Measurements from ENCODE around the gene NPC1. TPM values are rescaled to one million over a fixed set of nuclear protein-coding genes. Genes with fewer than 3 reads are reported as not detected.

NPC1 gene
- total RNA-seq, 2 experiments from 2014 or later, result 36.1 to 37.4 TPM

DNA sequence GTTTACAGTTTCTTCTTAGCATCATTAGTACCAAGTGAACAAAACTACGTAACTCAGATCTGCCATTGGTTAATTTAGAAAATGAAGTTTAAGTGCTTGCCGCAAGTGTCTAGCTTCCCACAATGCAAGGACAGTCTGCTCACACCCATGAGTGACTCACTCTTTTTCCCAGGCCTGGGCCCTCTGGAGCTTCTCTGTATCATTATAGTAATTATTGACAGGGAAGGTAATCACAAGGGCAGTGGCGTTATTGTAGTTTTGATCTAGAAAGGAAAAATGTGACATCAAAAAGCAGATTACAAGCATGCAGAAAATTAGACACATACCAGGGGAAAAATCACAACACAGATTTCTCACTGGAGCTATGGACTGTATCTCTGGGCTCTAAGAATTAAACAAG, 38.5 kb downstream of the NPC1 start:
- H3K36me3 Mint-ChIP-seq, result peaks cover 39% of the 10 kb centered on the region
- CTCF ChIA-PET, result interaction anchor here (0.7 kb wide), 1 partner anchor 294 kb away, joined by 3 read pairs; no protein-coding TSS in a partner anchor
- H3K27ac Mint-ChIP-seq, result no peak overlapping the region
- no peaks in the 10 kb centered on the region for H3K27me3 Mint-ChIP-seq
- peaks cover 2% of the 10 kb centered on the region for H3K4me1 Mint-ChIP-seq
- no peak overlapping the region for H3K4me3 Mint-ChIP-seq
- no peak for ATAC-seq
- H3K9me3 Mint-ChIP-seq (ENCODE audit: low read depth), result no peaks in the 10 kb centered on the region
- no peak for DNase-seq

DNA sequence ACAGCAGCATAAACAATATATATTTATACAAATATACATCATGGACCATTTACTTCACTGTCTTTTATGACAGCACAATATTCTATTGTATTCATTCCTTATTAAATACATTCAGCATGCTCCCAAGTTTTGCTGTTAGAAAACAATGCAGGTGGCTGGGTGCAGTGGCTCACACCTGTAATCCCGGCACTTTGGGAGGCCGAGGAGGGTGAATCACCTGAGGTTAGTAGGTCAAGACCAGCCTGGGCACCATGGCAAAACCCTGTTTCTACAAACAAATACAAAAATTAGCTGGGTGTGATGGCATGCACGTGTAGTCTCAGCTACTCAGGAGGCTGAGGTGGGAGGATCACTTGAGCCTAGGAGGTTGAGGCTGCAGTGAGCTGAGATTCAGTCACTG, 39.0 kb downstream of the NPC1 start:
- DNase-seq, result no peak
- ATAC-seq, result no peak
- Mint-ChIP-seq H3K9me3 (ENCODE audit: low read depth) (no peaks in the 10 kb centered on the region), H3K4me1 (peaks cover 5% of the 10 kb centered on the region), H3K27me3 (no peaks in the 10 kb centered on the region), H3K27ac (no peak overlapping the region), H3K4me3 (no peak overlapping the region), H3K36me3 (peaks cover 41% of the 10 kb centered on the region)
- CTCF ChIA-PET, result no interaction called here

DNA sequence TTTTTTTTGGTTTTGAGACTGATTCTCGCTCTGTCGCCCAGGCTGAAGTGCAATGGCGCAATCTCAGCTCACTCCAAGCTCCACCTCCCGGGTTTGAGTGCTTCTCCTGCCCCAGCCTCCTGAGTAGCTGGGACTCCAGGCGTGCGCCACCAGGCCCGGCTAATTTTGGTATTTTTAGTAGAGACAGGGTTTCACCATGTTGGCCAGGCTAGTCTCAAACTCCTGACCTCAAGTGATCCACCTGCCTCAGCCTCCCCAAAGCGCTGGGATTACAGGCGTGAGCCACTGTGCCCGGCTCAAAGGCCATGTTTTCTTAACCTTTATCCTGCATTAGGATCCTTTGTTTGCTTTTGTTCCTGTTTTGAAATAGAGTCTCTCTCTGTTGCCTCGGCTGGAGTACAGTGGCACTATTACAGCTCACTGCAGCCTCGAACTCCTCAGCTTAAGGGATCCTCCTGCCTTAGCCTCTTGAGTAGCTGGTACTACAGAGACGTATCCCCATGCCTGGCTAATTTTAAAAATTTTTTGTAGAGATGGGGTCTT, 41.0 kb downstream of the NPC1 start:
- ATAC-seq, result no peak

DNA sequence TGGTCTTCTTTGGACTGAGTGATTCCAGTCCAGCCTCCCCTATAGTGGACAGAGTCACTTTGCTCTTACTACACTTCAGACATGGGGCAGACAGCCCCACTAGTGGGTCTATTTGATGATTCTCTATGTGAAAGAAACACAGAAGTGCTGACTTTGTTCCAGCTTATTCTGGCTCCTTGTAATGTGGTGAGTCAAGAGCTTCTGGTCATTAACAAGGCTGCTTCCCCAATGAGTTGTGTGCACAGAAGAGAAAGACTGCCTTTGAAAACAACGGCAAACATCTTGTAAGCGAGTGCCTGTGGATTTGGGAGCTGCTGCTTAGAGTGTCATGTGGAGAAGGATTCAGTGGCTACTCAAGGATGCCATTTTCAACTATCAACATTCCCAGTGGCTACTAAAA, 43.8 kb downstream of the NPC1 start:
- no peaks in the 10 kb centered on the region for H3K27me3 Mint-ChIP-seq
- CTCF ChIA-PET, result interaction anchor here (0.5 to 2.1 kb wide), 3 partner anchors 26 to 189 kb away, joined by 4 to 11 read pairs (median 5); no protein-coding TSS in a partner anchor
- H3K4me1 Mint-ChIP-seq, result peaks cover 37% of the 10 kb centered on the region
- no peak overlapping the region for H3K4me3 Mint-ChIP-seq
- H3K36me3 Mint-ChIP-seq, result peaks cover 59% of the 10 kb centered on the region
- H3K27ac Mint-ChIP-seq, result peak overlapping the region; percentile 24
- no peak for DNase-seq
- H3K9me3 Mint-ChIP-seq (ENCODE audit: low read depth), result no peaks in the 10 kb centered on the region
- no peak for ATAC-seq

More for the DNA sequence above, 41.0 kb downstream of the NPC1 start:
- CTCF ChIA-PET, result interaction anchor here (1.6 kb wide), 1 partner anchor 47 kb away, joined by 3 read pairs; no protein-coding TSS in a partner anchor
- no peaks in the 10 kb centered on the region for H3K27me3 Mint-ChIP-seq
- H3K4me1 Mint-ChIP-seq, result peaks cover 22% of the 10 kb centered on the region
- H3K4me3 Mint-ChIP-seq, result no peak overlapping the region
- H3K36me3 Mint-ChIP-seq, result peaks cover 38% of the 10 kb centered on the region
- no peak overlapping the region for H3K27ac Mint-ChIP-seq
- no peaks in the 10 kb centered on the region for H3K9me3 Mint-ChIP-seq (ENCODE audit: low read depth)
- no peak for DNase-seq

DNA sequence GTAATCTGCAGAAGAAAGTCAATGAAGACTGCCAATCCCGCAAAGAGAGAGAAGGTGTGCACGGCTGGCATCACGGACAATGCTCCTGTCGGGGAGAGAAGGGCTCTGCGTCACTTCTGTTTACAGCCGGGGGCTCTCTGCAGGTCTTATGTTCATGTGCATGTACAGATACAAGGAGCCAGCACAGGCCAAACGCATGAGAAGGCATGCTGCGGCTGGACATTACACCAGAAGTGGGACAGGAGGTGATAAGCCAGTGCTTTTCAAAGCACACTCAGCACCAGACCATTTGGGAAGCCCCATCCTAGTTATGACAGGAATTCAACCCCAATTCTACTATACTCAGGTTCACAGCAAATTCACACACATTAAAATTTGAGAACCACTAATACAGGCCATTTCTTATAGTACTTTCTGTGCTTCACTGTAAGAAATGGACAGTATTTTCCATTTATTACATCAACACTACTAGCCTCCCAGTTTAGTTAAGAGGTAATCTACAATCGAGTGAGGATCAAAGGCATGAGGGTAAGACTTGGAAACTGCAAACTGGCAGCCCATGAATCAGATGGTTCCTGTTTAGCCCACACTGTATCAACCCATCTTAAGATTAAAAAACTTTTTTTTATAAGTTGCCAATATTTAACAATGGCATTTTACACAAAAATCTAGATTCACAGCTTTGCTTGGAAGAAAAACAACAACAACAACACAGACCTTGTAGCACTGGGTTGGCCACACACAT, 44.8 kb downstream of the NPC1 start:
- DNase-seq (no peak), ATAC-seq (no peak)
- Mint-ChIP-seq H3K4me3 (peak overlapping the region; percentile 41), H3K27me3 (no peaks in the 10 kb centered on the region), H3K36me3 (peaks cover 61% of the 10 kb centered on the region), H3K9me3 (ENCODE audit: low read depth) (no peaks in the 10 kb centered on the region), H3K4me1 (peaks cover 37% of the 10 kb centered on the region), H3K27ac (peak overlapping the region; percentile 72)
- CTCF ChIA-PET, result interaction anchor here (0.9 to 2.4 kb wide), 9 partner anchors 10 to 162 kb away, joined by 3 to 11 read pairs (median 4); no protein-coding TSS in a partner anchor

DNA sequence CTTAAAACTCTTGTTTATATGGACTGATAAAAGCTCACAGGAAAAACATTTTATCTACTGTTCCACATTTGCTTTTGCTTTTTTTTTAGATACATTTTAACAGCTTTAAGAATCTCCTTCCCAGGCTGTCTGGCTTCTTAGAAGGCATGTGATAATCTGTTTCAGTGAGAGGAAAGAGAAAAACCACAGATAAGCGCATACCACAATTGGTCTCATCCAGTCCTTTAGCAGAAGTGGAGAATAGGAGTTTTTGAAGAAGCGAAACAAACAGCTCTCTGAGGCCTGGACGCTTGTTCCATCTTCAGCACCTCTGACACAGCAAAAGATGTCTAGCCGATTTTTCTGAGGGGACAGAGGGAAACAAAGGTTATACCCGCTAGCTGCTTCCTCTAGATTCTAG, 45.4 kb downstream of the NPC1 start:
- Mint-ChIP-seq H3K36me3 (peaks cover 64% of the 10 kb centered on the region), H3K4me3 (peak overlapping the region; percentile 41), H3K27ac (peak overlapping the region; percentile 72), H3K9me3 (ENCODE audit: low read depth) (no peaks in the 10 kb centered on the region), H3K4me1 (peaks cover 35% of the 10 kb centered on the region), H3K27me3 (no peaks in the 10 kb centered on the region)
- peak; percentile 68 for ATAC-seq
- CTCF ChIA-PET, result interaction anchor here (0.9 to 2.4 kb wide), 9 partner anchors 10 to 163 kb away, joined by 3 to 10 read pairs (median 4); no protein-coding TSS in a partner anchor
- peak; percentile 56 for DNase-seq

DNA sequence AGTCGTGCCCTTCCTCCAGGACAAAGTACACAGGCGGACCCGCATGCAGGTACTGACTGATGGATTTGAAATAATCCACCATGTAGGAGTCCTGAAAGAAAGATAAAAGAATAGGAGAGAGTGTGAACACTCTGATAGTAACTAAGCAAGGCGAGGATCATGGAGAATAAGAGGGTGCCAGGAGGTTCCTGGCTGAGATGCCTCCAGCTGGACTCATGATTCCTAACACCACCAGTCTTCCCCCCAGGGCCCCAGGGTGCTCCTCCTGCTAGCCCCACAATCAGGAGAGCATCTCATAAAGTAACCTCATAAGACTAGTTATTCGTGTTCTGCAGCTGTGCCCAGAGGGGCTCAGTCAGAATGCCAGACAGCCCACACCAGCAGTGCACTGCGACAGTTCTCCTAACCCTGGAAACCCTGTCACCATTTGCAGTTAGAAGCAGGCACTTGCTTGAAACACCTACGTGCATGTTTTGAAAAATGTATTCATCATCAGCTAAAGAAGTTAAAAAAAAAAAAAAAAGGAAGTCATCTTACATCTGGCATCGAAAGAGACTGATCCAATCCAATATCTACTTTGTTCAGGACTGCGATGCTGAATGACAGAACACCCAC, 46.3 kb downstream of the NPC1 start:
- Mint-ChIP-seq H3K4me1 (peaks cover 35% of the 10 kb centered on the region), H3K4me3 (peak overlapping the region; percentile 1), H3K27ac (peak overlapping the region; percentile 53), H3K36me3 (peaks cover 71% of the 10 kb centered on the region), H3K27me3 (no peaks in the 10 kb centered on the region), H3K9me3 (ENCODE audit: low read depth) (no peaks in the 10 kb centered on the region)
- CTCF ChIA-PET, result interaction anchor here (1.0 to 2.4 kb wide), 7 partner anchors 9 to 163 kb away, joined by 3 to 10 read pairs (median 4); no protein-coding TSS in a partner anchor
- DNase-seq (no peak), ATAC-seq (no peak)

DNA sequence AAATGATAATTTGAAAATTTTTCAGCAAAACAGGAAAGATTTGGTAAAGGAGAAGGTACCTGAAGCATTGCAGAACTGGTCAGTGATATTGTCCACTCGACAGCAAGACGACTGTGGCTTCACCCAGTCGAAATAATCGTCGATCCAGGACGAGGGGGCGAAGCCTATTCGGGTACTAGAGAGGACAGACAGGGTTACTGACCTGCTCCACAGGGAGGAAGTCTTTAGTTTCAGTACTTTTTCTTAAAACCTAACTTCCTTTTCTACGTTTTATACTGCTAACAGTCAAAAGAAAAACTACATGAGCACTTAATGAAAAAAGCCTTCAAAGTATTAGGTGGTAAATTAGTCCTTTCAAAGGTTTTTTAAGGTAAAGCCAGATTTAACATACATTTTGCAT, 47.0 kb downstream of the NPC1 start:
- Mint-ChIP-seq H3K27ac (no peak overlapping the region), H3K4me1 (peaks cover 35% of the 10 kb centered on the region), H3K27me3 (no peaks in the 10 kb centered on the region), H3K4me3 (no peak overlapping the region), H3K9me3 (ENCODE audit: low read depth) (no peaks in the 10 kb centered on the region), H3K36me3 (peaks cover 68% of the 10 kb centered on the region)
- DNase-seq, result no peak
- CTCF ChIA-PET, result no interaction called here
- no peak for ATAC-seq

DNA sequence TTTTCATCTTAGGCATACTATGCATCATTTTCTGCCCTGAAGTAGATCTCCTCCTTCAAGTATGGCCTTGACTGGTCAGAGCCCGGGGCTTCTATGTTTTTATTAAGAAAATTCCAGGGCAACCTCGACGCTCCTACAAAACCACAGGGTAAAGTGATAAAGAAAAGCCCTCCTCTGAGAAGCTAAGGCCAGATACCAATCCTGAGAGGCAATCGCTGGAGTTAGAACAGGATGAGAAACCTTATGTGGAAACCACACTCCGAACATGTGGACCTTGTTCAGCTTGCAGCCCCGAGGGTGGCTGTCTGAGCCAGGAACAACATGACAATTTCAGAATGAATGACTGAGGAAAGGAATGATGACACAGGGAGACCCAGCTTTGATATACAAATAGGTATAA, 47.4 kb downstream of the NPC1 start:
- Mint-ChIP-seq H3K4me3 (no peak overlapping the region), H3K27ac (no peak overlapping the region), H3K36me3 (peaks cover 64% of the 10 kb centered on the region), H3K4me1 (peaks cover 35% of the 10 kb centered on the region), H3K9me3 (ENCODE audit: low read depth) (no peaks in the 10 kb centered on the region), H3K27me3 (no peaks in the 10 kb centered on the region)
- no peak for ATAC-seq
- CTCF ChIA-PET, result no interaction called here
- DNase-seq, result no peak

DNA sequence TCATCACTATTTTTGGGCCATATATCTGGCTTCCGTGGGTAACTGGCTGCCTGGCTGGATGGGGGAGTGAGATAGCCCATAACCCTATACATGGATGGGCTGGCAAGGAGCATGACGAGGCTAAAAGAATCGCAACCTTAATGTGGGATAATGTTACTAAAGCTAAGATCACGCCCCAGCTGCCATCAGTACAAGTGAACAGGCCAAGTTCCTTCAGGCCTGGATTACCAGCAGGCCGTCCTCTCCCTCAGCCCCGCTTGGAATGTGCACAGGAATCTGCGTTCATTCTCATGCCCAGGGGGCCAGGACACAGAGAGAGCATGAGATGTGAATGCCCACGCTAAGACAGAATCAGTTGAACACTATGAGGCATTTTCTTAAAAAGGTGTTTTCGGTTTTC, 48.3 kb downstream of the NPC1 start:
- no peak overlapping the region for H3K4me3 Mint-ChIP-seq
- peaks cover 35% of the 10 kb centered on the region for H3K4me1 Mint-ChIP-seq
- H3K36me3 Mint-ChIP-seq, result peaks cover 63% of the 10 kb centered on the region
- no peaks in the 10 kb centered on the region for H3K27me3 Mint-ChIP-seq
- CTCF ChIA-PET, result no interaction called here
- DNase-seq (no peak), ATAC-seq (no peak)
- H3K27ac Mint-ChIP-seq, result no peak overlapping the region
- H3K9me3 Mint-ChIP-seq (ENCODE audit: low read depth), result no peaks in the 10 kb centered on the region

DNA sequence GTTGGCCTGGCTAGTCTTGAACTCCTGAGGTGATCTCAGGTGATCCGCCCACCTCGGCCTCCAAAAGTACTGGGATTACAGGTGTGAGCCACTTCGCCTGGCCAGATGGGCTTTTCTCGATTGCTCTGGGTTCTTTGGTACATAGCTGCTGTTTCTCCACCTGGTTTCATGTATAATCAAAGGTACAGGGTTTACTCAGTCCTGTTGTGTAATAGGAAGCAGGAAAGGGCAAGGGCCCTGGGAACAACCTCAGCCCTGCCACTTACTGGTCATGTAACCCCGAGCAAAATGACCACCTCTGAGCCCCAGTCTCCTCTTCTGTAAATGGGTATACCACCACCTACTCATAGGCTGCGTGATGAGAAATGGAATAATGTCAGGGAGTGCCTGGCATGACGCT, 49.0 kb downstream of the NPC1 start:
- no peak overlapping the region for H3K27ac Mint-ChIP-seq
- peaks cover 60% of the 10 kb centered on the region for H3K36me3 Mint-ChIP-seq
- CTCF ChIA-PET, result no interaction called here
- peaks cover 32% of the 10 kb centered on the region for H3K4me1 Mint-ChIP-seq
- H3K27me3 Mint-ChIP-seq, result no peaks in the 10 kb centered on the region
- DNase-seq (no peak), ATAC-seq (no peak)
- no peak overlapping the region for H3K4me3 Mint-ChIP-seq
- no peaks in the 10 kb centered on the region for H3K9me3 Mint-ChIP-seq (ENCODE audit: low read depth)

DNA sequence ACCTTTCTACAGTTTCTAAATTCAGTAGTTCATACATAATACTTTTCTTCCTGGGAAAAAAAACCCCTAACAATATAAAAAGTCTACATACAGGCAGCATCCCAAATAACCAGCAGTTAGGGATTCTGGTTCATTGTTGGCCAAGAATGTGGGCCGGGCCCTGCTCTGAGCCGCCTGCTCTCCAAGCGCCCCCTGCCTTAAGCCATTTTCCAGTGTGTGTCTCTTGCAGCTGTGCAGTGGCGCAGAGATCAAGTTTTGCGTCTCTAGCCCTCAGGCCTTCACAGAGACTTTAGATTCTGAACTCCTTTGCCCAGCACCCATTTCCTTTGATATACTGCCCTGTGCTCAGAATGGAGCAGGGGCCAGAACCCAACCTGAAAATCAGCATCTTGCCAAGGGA, 50.1 kb downstream of the NPC1 start:
- ATAC-seq, result no peak
- Mint-ChIP-seq H3K27me3 (no peaks in the 10 kb centered on the region), H3K4me1 (peaks cover 24% of the 10 kb centered on the region), H3K4me3 (no peak overlapping the region), H3K36me3 (peaks cover 66% of the 10 kb centered on the region), H3K27ac (no peak overlapping the region), H3K9me3 (ENCODE audit: low read depth) (no peaks in the 10 kb centered on the region)
- CTCF ChIA-PET, result no interaction called here
- no peak for DNase-seq

DNA sequence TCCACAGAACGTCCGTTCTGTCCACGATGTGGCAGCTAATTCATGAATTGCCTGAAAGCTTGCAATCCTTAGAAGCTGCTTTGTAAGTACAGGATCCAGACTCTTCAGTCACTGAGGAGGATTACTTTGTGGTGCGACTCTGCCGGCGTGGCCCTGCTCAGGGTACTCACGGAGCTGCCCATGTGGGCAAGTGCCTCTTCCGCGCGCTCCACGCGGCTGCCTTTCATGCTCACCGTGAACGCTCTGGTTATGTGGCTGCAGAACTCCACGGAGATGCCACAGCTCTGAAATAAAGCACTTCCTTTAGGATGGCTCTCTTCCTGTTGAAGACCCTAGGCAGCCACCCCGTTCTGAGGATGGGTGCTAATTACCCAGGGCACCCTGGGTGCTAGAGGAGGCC, 52.0 kb downstream of the NPC1 start:
- Mint-ChIP-seq H3K27ac (no peak overlapping the region), H3K4me1 (peaks cover 9% of the 10 kb centered on the region), H3K27me3 (no peaks in the 10 kb centered on the region), H3K4me3 (no peak overlapping the region), H3K36me3 (peaks cover 59% of the 10 kb centered on the region), H3K9me3 (ENCODE audit: low read depth) (no peaks in the 10 kb centered on the region)
- CTCF ChIA-PET, result no interaction called here
- ATAC-seq, result no peak
- no peak for DNase-seq

DNA sequence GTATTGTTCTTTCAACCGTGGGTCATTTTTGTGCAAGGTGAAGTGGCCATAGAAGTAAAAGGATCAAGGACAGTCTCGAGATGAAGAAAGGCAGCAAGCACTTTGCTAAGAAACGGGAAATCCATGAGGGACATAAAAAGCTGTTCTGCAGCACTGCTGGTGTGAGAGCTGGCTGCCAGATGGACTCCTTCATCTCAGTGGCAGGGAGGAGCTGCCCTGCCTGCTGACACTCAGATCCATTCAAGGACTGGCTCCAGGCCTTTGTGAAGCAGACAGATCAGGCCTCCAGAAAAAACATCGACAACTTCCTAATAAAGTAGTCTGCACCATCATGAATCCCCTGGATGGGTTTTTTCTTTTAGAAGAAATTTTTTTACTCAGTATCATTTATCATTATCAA, 53.5 kb downstream of the NPC1 start:
- DNase-seq (no peak), ATAC-seq (no peak)
- CTCF ChIA-PET, result interaction anchor here (1.0 kb wide), 1 partner anchor 53 kb away, joined by 4 read pairs; no protein-coding TSS in a partner anchor
- H3K4me1 Mint-ChIP-seq, result peaks cover 5% of the 10 kb centered on the region
- peaks cover 53% of the 10 kb centered on the region for H3K36me3 Mint-ChIP-seq
- H3K4me3 Mint-ChIP-seq, result no peak overlapping the region
- no peaks in the 10 kb centered on the region for H3K27me3 Mint-ChIP-seq
- no peak overlapping the region for H3K27ac Mint-ChIP-seq
- no peaks in the 10 kb centered on the region for H3K9me3 Mint-ChIP-seq (ENCODE audit: low read depth)
